Transverse colon (tissue), 4 donors: ENCODE measurements around the gene FGF10.

Experiments used
- CTCF ChIP-seq, 5 experiments: fragments of 200-600 bp in 3 of 5; fragments of 450-650 bp in 2 of 5; sonication (generic) in 3 of 5; IDR thresholded peaks; 1 replicate in 2 of 5; 2 replicates in 3 of 5; pipeline ENCODE4 v1.5.1; 2016 to 2017; ENCODE audit warnings: antibody characterized with exemption in 5 of 5, inconsistent platforms in 3 of 5, mild to moderate bottlenecking in 2 of 5, moderate library complexity in 1 of 5
- EP300 ChIP-seq: sonication (generic); formaldehyde crosslinking; IDR thresholded peaks from one replicate; pipeline ENCODE4 v1.6.1; 2017; ENCODE audit warnings: antibody characterized with exemption, low read depth
- POLR2A ChIP-seq: fragments of 450-650 bp; IDR thresholded peaks from one replicate; pipeline ENCODE4 v1.6.1; 2016; ENCODE audit warnings: antibody characterized with exemption, mild to moderate bottlenecking, moderate library complexity
- POLR2AphosphoS5 ChIP-seq, 3 donors: sonication (generic); formaldehyde crosslinking; IDR thresholded peaks; one replicate each; pipeline ENCODE4 v1.6.1; 2016; ENCODE audit warnings: antibody characterized with exemption in 3 of 3

GRCh38 chr5:44334622-44335021, 54.6 kb downstream of the FGF10 start:
- TF ChIP-seq CTCF (IDR thresholded peaks at IDR 0.05): no peak
- TF ChIP-seq POLR2AphosphoS5 (IDR thresholded peaks at IDR 0.05): no peak
- no peak for TF ChIP-seq POLR2A
- TF ChIP-seq EP300: no peak
